ENCODE results near the gene BSG. TPM values are rescaled to one million over a fixed set of nuclear protein-coding genes. Genes with fewer than 3 reads are reported as not detected.

Gene BSG
- total RNA-seq, 1 donor from 2014 or later, result 366 TPM

DNA sequence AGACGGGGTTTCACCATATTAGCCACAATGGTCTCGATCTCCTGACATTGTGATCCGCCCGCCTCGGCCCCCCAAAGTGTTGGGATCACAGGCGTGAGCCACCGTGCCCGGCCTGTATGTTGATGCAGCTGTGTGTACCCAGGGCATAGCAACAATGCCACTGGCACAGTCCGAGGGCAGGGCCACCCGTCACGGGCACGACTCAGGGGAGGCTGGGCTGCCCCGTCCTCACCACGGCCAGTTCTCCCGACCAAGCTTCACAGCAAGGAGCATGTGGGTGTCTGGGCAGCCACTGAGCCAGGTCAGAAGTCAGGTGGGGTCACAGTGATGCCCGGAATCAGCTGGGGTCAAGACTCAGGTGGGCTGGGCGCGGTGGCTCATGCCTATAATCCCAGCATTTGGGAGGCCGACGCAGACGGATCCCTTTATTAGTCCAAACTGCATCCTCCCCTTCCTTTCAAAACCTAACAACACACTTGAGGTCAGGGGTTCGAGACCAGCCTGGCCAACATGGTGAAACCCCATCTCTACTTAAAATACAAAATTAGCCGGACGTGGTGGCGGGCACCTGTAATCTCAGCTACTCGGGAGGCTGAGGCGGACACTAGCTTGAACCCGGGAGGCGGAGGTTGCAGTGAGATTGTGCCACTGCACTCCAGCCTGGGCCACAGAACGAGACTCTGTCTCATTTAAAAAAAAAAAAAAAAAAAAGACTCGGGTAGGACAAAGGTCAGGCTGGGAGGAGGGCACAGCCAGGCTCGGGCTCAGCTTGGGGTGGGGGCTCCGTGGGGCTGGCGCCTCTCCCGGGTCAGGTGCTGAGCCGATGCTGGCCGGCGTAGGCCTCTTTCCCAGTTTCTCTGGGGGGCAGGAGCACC, 42.0 kb upstream of the BSG start:
- intact Hi-C loops (cut with DNase I), result no loop called here
- no peaks in the 10 kb centered on the region for H3K9me3 ChIP-seq
- H3K4me3 ChIP-seq, result peak overlapping the region; percentile 99
- H3K36me3 ChIP-seq, result no peaks in the 10 kb centered on the region
- DNase-seq (no peak), ATAC-seq (no peak)
- peaks cover 26% of the 10 kb centered on the region for H3K4me1 ChIP-seq
- TF ChIP-seq CTCF (IDR thresholded peaks at IDR 0.05), result no peak
- H3K27ac ChIP-seq, result peak overlapping the region; percentile 91
- peaks cover 4% of the 10 kb centered on the region for H3K27me3 ChIP-seq (ENCODE audit: low read depth)

GRCh38 chr19:531009-531752, 41.2 kb upstream of the BSG start:
- DNase-seq, result peak; percentile 85
- peak; percentile 91 for ATAC-seq
- TF ChIP-seq CTCF (IDR thresholded peaks at IDR 0.05), result no peak
- Histone ChIP-seq H3K4me3 (peak overlapping the region; percentile 99), H3K27ac (peak overlapping the region; percentile 91), H3K27me3 (ENCODE audit: low read depth) (peaks cover 4% of the 10 kb centered on the region), H3K9me3 (no peaks in the 10 kb centered on the region), H3K4me1 (peaks cover 32% of the 10 kb centered on the region), H3K36me3 (peaks cover 8% of the 10 kb centered on the region)
- intact Hi-C loops (cut with DNase I), result no loop called here

DNA sequence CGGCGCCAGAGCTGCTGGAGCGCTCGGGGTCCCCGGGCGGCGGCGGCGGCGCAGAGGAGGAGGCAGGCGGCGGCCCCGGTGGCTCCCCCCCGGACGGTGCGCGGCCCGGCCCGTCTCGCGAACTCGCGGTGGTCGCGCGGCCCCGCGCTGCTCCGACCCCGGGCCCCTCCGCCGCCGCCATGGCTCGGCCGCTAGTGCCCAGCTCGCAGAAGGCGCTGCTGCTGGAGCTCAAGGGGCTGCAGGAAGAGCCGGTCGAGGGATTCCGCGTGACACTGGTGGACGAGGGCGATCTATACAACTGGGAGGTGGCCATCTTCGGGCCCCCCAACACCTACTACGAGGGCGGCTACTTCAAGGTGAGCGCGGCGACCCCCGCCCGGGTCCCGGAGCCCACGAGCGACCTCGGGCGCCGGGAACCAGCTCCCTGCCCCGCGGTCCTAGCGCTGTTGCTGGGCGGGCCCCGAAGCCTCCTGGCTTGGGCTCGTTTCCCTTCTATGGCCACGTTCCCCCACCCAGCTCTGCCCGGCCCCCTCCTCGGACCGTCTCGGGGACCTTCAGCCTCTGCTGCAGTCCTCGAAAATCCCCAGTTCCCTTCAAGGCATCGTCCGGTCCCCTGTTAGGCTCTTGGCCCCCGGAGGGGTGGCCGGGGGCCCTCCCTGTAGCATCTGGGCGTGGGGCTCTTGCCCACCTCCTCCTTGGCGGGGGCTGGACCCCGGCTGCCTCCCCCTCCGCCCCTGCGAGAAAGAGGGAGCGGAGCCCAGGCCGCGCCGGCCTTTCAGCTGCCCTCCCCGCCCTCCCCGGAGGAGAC, 40.4 kb upstream of the BSG start, which contains the start of gene CDC34:
Gene CDC34 (plus strand): TSS at position 8 of the 808 bp plus-strand sequence. CDS start 172 bp downstream, at position 180.
- H3K4me3 ChIP-seq, result peak within 1 kb of the TSS; percentile 99
- DNase-seq (no peak), ATAC-seq (peak; percentile 4 to 18)
- H3K9me3 ChIP-seq, result no peaks in the 10 kb centered on the region
- peaks cover 16% of the 10 kb centered on the region for H3K36me3 ChIP-seq
- H3K4me1 ChIP-seq, result peaks cover 32% of the 10 kb centered on the region
- H3K27ac ChIP-seq, result peak within 1 kb of the TSS; percentile 91
- H3K27me3 ChIP-seq (ENCODE audit: low read depth), result peaks cover 4% of the 10 kb centered on the region
- intact Hi-C loops (cut with DNase I), result no loop called here
- TF ChIP-seq CTCF (IDR thresholded peaks at IDR 0.05), result no peak

GRCh38 chr19:532561-533363, 39.6 kb upstream of the BSG start:
- Histone ChIP-seq H3K36me3 (peaks cover 23% of the 10 kb centered on the region), H3K27ac (peak overlapping the region; percentile 89), H3K4me1 (peaks cover 32% of the 10 kb centered on the region), H3K9me3 (no peaks in the 10 kb centered on the region), H3K27me3 (ENCODE audit: low read depth) (no peaks in the 10 kb centered on the region), H3K4me3 (peak overlapping the region; percentile 99)
- ATAC-seq (peak; percentile 40 to 57), DNase-seq (peak; percentile 78)
- intact Hi-C loops (cut with DNase I), result no loop called here
- TF ChIP-seq CTCF (IDR thresholded peaks at IDR 0.05), result peak; percentile 47
